Measurements from ENCODE around the gene CCSER1.
"Not testable (repeated sequence)": the region's sequence is repeated elsewhere in the genome, so short reads cannot be mapped to it uniquely, and the experiment has no call there.

The CCSER1 gene

DNA sequence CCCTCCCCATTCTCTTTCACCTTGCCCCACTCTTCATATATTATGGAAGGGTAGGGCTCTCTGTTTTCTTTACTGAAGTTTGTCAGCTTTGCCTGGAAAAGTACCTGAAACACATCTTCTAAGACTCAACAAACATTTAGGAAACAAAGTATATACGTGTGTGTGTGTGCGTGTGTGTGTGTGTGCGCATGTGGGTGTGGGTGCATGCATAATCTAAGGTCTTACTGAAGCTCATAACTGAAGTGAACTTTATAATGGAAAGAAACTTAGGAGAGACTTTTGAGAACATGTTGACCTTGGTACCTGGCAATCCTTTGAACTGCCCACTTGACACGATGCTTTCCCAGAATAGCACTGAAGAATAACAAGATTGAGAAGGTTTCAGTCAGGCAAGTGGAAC lies 1190.2 kb downstream of the CCSER1 start:
- DNase-seq = no peak

DNA sequence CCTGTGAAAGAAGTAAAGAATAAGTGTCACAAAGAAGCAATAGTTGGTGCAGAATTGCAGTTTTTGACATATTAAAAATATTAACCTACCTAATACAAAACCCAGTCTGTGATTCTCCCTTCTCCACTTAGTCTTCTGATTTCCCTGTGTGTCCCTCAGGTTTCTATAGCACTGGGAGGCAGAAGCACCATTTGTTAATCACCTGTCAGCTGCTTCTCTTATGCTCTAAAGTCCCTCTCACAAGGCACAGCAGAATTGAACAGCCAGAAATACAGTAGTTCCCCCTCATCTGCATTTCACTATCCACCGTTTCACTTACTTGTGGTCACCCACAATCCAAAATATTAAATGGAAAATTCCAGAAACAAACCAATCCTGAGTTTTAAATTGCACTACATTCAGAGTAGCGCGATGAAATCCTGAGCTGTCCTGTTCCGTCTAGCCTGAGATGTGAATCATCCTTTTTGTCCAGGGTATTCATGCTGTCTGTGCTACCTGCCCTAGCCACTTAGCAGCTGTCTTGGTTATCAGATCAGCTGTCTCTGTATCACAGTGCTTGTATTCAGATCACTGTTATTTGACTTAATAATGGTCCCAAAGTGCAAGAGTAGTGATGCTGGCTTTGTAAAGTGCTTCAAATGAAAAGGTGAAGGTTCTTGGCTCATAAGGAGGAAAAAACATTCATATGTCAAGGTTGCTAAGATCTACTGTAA lies 1192.5 kb downstream of the CCSER1 start:
- no peak for DNase-seq

DNA sequence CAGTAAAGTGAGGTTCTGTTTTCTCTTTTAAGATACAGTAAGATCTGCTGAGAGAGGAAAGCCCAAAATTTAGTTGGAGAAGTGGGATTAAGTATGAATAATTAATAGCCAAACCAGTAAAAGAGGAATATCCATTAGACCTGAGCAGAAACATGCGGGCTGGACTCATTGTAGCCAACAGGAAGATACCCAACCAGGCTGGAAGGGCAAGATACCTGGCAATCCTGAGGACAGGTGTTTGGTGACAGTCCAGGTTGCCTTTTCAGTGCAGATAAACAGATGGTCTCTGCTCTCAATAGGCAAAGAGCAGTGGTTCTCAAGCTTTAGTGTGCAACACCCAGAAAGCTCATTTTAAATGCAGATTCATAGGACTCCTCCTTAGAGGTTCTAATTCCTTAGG lies 1195.8 kb downstream of the CCSER1 start:
- no peak for DNase-seq

- no peak for DNase-seq
Observed at GRCh38 chr4:91325495-91325894, 1198.3 kb downstream of the CCSER1 start.

DNA sequence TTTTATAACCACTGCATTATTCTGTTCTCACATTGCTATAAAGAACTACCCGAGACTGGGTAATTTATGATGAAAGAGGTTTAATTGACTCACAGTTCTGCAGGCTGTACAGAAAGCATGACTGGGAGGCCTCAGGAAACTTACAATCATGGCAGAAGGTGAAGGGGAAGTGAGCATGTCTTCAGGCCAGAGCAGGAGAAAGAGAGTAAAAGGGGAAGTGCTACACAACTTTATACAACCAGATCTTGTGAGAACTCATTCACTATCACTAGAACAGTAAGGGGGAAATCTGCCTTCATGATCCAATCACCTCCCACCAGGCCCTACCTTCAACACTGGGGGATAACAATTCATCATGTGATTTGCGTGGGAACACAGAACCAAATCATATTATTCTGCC lies 1199.0 kb downstream of the CCSER1 start:
- not testable (repeated sequence) for DNase-seq

DNA sequence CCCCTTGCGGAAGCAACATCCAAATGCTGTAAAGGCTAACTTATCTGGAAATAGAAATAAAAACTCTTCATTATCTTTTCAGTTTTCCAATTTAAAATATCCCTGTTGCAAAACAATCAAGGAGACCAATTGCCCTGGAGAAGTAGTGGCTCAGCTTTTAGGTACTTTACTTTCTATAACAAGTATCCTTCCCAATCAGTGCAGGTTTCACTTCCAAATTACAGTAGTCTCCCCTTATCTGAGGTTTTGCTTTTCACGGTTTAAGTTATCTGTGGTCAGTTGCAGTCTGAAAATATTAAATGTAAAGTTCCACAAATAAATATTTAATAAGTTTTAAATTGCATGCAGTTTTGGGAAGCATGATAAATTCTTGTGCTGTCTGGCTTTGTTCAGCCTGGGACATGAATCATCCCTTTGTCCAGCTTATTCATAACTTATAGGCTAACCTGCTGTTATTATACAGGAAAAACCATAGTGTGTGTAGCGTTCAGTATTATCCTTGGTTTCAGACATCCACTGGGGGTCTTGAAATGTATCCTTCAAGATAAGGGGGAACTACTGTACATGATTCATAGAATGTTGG lies 1203.5 kb downstream of the CCSER1 start:
- DNase-seq = no peak

DNA sequence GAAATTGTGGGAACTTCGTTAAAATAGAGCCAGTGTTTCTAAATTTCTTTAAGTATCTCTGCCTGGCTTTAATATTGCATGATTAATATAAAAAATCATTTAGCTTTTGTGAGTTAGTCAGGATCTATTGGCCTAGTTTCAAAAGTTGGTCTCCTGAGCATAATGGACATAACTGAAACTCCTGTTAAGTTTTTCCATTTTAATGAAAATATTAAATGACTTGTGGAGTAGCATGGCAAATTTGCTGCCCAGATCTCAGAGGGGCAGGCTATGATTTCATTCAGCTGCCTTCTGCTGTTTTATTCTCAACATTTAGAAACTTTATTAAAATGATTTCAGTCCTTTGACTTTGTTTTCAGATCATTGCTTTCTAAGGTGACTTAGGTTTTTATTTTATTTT lies 1213.6 kb downstream of the CCSER1 start:
- no peak for DNase-seq

- no peak for DNase-seq
Observed at GRCh38 chr4:91345632-91346031, 1218.4 kb downstream of the CCSER1 start.

DNA sequence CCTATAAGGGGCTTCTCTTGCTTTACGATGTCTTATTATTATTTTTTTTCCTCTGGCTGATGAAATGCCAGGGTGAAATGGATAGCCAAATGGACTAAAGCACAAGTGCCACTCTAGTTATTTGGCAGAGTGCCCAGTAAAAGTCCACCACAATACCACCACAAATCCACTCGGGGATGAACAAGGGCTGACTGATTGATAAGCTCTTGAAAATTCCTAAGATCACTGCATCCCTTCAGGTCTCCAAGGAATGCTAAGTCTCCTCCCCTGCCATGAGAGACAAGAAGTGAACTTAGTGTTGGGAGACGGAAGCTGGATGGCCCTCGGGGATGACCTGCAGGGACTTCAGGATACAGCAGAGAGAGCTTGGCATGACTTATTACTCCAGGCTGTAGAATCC lies 1229.3 kb downstream of the CCSER1 start:
- not testable (repeated sequence) for DNase-seq

GRCh38 chr4:91358016-91358415 lies 1230.8 kb downstream of the CCSER1 start:
- DNase-seq = not testable (repeated sequence)

GRCh38 chr4:91358621-91359020 lies 1231.4 kb downstream of the CCSER1 start:
- DNase-seq = not testable (repeated sequence)

- no peak for DNase-seq
Observed at GRCh38 chr4:91359041-91360031, 1232.1 kb downstream of the CCSER1 start.

DNA sequence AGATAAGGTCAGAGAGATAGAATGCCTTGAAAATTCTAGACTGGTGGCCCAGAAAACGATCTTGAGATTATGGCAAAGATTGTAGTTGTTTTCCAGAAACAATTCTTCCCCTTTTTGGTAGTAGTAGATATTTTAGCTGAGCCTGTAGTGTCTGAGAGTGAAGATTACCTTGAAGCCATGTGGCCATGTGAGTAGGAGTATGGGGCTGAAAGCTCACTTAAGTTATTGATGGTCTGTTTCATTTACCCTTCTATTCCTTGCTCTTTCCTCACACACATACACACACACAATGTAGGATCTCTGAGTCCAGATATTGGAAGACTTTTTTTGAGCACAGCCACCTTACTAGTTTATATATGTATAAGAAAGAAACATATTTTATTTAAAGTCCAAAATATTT lies 1234.9 kb downstream of the CCSER1 start:
- DNase-seq = no peak

DNA sequence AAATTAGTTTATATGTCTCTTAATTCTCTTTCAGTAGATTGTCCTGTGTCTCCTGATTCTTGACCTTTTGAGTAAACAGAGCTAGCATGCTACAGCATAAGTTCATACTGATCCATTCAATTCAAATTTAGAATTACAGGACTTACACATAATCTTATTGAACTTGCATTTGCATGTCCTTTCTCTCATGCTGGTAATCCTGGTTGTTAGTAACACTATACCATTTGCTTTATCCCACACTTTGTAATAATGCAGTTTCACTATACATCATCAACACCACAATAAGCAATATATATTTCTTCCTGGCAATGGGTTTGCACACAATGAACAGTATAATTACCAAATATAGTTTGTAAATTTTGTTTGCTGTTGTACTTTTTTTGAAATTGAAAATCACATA lies 1239.4 kb downstream of the CCSER1 start:
- no peak for DNase-seq

- DNase-seq = no peak
Observed at GRCh38 chr4:91369116-91369515, 1241.9 kb downstream of the CCSER1 start.

DNA sequence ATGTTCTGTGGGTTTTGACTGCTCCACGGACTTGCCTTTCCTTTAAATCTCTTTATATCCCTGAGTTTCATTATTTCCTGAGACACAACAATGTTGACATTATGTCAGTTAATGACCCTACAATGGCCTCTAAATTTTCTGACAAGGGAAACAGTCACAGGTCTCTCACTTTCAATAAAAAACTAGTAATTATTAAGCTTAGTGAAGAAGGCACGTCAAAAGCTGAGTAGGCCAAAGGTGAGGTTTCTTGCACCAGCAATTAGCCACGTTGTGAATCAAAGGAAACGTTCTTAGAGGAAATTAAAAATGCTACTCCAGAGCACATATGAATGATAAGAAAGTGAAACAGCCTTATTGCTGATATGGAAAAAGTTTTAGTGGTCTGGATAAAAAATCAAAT lies 1246.4 kb downstream of the CCSER1 start:
- no peak for DNase-seq

DNA sequence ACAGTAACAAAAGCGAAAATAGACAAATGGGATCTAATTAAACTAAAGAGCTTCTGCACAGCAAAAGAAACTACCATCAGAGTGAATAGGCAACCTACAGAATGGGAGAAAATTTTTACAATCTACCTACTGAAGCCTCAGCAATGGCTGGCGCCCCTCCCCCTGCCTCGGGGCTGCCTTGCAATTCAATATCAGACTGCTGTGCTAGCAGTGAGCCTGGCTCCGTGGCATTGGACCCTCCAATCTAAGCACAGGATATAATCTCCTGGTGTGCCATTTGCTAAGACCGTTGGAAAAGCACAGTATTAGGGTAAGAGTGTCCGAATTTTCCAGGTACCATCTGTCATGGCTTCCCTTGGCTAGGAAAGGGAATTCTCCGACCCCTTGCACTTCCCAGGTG lies 1278.2 kb downstream of the CCSER1 start:
- DNase-seq = not testable (repeated sequence)

DNA sequence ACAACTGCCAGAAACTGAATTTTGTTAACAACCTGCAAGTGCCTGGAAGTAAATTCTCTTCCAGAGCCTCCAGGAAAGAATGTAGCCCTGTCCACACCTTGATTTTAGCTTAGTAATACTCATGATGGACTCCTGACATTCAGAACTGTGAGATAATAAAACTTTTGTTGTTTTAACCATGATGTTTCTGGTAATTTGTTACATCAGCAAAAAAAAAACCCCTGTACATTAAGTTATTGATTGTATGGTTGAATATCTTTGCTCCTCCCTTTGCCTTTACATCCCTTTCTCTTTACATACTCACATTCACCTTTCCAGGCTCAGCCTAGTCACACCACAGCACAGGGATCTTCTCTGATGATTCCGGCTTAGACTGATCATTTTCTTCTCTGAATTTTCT lies 1294.8 kb downstream of the CCSER1 start:
- no peak for DNase-seq

- no peak for DNase-seq
Observed at GRCh38 chr4:91426725-91427124, 1299.5 kb downstream of the CCSER1 start.

DNA sequence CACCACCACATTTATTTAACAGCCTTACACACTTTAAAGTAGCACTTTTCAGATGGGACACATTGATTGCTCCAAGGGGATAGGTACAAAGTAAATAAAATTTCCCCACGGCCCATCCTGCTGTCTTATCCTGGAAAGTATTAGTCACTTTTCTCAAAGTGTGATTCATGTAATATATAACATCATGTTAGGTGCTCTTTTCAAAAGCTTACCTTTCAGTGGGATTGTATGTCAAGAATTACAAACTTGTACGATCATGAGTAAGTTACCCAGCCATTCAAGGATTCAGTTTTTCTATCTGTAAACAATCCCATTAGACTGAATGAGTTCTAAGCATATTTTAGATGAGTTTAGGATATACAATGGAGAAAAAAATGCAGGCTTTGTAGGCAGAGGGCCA lies 1300.0 kb downstream of the CCSER1 start:
- no peak for DNase-seq

DNA sequence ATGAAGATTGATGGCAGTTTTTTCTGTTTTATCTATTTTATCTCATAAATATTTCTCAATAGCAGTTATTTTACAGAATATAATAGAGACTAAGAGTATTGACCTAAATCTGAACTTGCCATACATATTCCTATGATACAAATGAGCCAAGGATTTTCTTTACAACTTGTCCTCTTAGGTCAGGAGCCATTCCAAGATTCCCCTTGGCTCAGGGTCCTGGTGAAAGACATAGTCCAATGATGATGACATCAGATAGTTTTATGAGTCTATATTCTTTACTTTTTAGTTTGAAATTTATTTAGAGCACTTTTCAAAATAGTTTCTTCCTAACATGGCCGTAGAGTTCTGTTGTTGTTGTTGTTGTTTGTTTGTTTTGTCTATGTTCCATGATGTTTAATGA lies 1307.4 kb downstream of the CCSER1 start:
- no peak for DNase-seq

DNA sequence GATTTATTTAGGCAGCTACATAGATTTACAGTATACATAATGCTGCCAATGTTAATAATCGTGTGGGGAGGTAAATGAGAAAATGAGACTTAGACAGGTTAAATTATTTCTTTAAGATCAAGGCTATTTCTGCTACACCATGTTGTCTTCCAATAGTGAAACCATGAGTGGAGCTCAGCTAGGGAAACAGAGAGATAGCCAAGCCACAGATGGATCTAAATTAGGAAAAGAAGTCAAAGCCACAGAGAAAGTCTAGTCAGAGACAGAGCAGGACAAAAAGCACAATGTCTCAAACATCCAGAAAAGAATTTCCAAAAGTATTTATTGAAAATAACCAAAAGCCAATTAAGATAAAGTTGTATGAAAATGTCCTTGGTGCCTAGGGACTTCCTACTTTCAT lies 1309.4 kb downstream of the CCSER1 start:
- DNase-seq = no peak

GRCh38 chr4:91447168-91447567 lies 1320.0 kb downstream of the CCSER1 start:
- DNase-seq = no peak
